Activated CD4-positive, alpha-beta T cell treated with anti-CD3 and anti-CD28 coated beads, Interleukin-2, Interleukin-4, amounts not matched to agents 100 ng/mL and 50 ng/mL, durations not matched to agents 16 hours and 8 hours (primary cell): ENCODE results near the gene ZPR1.
"Not testable (repeated sequence)": the region's sequence is repeated elsewhere in the genome, so short reads cannot be mapped to it uniquely, and the experiment has no call there.

Experiments used
- DNase-seq: peaks from one replicate; pipeline ENCODE4 v3.0.0-alpha.2; 2020; ENCODE audit warnings: low spot score

ZPR1 gene, protein sequence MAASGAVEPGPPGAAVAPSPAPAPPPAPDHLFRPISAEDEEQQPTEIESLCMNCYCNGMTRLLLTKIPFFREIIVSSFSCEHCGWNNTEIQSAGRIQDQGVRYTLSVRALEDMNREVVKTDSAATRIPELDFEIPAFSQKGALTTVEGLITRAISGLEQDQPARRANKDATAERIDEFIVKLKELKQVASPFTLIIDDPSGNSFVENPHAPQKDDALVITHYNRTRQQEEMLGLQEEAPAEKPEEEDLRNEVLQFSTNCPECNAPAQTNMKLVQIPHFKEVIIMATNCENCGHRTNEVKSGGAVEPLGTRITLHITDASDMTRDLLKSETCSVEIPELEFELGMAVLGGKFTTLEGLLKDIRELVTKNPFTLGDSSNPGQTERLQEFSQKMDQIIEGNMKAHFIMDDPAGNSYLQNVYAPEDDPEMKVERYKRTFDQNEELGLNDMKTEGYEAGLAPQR

DNA sequence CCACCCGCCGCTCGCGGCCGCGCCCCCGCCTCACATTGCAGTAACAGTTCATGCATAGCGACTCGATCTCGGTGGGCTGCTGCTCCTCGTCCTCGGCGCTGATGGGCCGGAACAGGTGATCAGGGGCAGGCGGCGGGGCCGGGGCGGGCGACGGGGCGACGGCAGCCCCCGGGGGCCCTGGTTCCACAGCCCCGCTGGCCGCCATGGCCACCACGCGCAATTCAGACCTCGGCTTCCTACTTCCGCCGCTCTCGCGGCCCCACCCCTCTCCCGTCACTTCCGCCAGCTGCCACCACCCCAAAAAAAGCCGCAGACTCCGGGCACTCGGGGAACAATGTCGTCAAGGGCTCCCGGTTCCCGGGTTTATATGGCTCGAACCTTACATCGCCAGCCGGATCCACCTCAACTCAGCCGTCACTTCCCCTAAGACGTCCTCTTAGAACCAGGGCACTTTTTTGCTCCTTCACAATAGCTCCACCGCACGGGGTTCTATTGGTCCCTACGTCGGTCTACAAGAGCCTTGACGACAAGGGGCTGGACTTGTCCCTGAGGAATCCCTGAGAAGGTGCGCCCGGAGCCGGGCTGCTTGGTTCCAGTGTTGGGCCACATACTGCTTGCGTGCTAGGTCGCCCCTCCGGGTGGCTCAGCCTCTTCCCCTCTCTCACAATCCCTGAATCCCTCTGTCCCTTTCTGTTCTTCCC lies at the start of gene ZPR1:
ZPR1 (minus strand) TSS at position 238 of the 701 bp plus-strand sequence; CDS start at position 205, 33 bp downstream.
- DNase-seq, result peak; percentile 81

DNA sequence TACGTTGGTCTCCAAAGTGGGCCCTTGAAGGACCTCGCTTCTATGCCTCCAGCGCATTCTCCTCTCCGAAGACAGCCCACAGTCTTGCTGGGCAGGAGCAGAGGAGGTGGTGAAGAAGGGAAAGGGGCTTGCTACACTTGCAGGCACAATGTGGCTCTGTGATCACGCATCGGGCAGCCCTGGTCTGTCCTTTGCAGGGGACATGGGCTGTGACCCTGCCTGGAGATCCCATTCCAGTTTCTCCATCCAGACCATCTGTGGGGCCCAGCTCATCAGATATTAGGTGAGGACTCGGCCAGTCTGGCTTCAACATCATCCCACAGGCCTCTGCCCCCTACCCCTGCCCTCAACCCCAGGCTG lies 48.8 kb upstream of the ZPR1 start:
- DNase-seq, result no peak

DNA sequence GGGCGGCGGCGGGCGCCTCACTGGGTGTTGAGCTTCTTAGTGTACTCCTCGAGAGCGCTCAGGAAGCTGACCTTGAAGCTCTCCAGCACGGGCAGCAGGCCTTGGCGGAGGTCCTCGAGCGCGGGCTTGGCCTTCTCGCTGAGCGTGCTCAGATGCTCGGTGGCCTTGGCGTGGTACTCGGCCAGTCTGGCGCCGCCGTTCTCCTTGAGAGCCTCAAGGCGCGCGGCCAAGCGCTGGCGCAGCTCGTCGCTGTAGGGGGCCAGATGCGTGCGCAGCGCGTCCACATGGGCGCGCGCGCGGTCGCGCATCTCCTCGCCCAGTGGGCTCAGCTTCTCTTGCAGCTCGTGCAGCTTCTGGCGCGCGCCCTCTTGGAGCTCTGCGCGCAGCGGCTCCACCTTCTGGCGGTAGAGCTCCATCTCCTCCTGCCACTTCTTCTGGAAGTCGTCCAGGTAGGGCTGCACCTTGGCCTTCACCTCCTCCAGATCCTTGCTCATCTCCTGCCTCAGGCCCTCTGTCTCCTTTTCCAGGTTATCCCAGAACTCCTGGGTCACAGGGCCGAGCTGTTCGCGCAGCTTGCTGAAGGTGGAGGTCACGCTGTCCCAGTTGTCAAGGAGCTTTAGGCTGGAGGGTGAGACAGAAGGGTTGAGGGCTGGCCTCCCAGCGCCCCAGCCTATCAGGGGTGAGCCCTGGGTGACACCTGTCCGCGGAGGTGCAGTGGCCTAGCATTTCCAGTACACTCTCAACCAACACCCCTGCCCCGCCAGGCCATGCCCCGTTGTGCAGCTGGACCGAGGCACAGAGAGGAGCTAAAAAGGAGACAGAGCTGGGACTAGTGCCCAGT lies 48.2 kb upstream of the ZPR1 start:
- peak; percentile 85 for DNase-seq

DNA sequence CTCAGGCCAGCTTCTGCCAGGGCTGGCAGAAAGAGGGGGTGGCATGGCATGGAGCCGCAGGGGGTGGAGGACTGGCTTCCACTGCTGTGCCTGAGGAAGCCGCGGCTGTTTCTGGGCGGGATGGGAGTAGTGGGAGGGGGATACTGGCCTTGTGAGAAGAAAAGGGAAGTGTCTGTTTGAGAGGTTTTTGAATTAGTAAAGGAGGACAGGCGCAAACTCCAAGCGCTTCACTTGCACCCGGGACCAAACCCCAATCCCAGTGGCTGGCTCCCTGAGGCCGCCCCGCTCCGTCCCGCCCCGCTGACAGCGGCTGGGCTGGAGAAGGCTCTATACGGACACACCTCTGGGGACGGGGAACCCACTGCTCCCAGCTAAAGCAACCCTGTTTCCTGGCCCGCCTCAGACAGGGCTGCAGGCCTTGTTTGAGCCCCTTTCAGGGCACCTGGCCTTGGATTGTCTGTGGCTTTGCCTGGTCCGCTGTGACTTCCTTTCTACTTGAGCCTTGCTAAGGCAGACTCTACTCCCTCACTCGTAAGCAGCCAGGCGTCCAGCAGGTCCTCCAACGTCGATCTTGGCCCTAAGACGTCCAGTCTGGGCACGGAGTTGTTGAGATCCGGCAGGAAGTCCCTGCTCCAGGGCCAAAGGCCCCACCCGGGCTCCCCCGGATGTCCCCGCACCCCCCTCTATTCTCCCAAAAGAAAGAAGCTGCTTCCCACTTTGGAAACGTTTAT lies 47.4 kb upstream of the ZPR1 start:
- no peak for DNase-seq

DNA sequence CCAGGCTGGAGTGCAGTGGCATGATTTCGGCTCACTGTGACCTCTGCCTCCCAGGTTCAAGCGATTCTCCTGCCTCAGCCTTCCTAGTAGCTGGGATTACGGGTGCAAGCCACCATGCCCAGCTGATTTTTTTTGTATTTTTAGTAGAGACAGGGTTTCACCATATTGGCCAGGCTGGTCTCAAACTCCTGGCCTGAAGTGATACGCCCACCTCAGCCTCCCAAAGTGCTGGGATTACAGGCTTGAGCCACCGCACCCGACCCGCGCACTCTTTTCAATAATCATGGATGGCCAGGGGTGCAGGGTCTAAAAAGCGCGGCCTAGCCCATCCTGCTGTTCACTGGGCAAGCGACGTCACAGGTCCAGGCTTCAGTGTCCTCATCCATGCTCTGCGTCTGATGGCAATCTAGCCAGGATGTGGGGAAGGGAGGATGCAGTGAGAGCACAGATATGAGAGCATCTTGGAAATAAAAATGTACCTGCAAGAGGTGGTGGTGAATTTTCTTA lies 46.8 kb upstream of the ZPR1 start:
- DNase-seq, result not testable (repeated sequence)

DNA sequence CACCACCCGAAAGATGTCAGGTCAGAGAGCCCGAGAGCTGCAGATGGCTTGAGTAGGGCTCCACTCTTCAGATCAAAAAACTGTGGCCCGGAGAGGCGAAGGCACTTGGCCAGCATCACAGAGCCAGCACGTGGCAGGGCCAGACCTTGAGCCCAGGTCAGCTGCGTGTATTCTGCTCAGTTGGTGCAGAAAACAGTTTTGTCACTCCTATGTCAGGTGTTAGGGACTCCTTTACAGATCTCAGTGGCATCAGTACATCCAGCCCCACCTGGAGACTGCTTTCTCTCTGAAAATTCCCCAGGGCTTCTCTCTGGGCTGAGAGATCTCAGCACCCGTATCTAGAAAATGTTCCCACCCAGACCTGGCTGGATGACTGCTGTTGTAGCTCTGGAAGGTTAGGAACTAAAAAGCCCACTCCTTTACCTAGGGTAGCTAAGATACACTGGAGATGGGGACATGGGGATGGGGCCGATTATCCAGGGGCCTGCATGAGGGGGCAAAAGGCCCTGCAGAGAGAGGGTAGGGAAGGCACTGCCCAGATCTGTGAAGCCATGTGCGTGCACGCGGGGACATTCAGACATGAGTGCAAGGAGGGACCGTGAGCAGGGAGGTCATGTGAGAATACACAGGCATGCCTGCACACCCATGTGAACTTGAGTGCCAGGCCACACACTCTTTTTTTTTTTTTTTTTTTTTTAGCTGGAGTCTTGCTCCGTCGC lies 46.2 kb upstream of the ZPR1 start:
- no peak for DNase-seq

DNA sequence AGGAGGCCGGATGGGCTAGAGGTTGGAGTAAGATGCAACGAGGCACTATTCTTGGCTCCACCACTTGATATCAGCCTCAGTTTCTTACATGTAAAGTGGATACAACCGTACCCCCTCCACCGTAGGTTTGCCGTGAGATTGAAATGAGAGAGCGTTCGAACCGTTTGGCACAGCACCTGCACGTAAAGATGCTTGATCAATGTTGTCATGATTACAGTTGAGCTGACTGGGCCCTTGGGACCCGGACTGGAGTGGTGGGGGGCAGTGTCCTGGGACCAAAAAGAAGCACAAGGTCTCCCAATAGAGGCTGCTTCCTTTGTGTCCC lies 45.6 kb upstream of the ZPR1 start:
- no peak for DNase-seq

DNA sequence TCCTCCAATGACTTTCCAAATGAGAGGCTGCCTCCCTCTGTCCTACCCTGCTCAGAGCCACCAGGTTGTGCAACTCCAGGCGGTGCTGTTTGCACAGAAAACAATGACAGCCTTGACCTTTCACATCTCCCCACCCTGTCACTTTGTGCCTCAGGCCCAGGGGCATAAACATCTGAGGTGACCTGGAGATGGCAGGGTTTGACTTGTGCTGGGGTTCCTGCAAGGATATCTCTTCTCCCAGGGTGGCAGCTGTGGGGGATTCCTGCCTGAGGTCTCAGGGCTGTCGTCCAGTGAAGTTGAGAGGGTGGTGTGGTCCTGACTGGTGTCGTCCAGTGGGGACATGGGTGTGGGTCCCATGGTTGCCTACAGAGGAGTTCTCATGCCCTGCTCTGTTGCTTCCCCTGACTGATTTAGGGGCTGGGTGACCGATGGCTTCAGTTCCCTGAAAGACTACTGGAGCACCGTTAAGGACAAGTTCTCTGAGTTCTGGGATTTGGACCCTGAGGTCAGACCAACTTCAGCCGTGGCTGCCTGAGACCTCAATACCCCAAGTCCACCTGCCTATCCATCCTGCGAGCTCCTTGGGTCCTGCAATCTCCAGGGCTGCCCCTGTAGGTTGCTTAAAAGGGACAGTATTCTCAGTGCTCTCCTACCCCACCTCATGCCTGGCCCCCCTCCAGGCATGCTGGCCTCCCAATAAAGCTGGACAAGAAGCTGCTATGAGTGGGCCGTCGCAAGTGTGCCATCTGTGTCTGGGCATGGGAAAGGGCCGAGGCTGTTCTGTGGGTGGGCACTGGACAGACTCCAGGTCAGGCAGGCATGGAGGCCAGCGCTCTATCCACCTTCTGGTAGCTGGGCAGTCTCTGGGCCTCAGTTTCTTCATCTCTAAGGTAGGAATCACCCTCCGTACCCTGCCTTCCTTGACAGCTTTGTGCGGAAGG lies 44.8 kb upstream of the ZPR1 start:
- no peak for DNase-seq

DNA sequence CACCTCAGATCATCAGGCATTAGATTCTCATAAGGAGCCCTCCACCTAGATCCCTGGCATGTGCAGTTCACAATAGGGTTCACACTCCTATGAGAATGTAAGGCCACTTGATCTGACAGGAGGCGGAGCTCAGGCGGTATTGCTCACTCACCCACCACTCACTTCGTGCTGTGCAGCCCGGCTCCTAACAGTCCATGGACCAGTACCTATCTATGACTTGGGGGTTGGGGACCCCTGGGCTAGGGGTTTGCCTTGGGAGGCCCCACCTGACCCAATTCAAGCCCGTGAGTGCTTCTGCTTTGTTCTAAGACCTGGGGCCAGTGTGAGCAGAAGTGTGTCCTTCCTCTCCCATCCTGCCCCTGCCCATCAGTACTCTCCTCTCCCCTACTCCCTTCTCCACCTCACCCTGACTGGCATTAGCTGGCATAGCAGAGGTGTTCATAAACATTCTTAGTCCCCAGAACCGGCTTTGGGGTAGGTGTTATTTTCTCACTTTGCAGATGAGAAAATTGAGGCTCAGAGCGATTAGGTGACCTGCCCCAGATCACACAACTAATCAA lies 44.0 kb upstream of the ZPR1 start:
- DNase-seq, result no peak

DNA sequence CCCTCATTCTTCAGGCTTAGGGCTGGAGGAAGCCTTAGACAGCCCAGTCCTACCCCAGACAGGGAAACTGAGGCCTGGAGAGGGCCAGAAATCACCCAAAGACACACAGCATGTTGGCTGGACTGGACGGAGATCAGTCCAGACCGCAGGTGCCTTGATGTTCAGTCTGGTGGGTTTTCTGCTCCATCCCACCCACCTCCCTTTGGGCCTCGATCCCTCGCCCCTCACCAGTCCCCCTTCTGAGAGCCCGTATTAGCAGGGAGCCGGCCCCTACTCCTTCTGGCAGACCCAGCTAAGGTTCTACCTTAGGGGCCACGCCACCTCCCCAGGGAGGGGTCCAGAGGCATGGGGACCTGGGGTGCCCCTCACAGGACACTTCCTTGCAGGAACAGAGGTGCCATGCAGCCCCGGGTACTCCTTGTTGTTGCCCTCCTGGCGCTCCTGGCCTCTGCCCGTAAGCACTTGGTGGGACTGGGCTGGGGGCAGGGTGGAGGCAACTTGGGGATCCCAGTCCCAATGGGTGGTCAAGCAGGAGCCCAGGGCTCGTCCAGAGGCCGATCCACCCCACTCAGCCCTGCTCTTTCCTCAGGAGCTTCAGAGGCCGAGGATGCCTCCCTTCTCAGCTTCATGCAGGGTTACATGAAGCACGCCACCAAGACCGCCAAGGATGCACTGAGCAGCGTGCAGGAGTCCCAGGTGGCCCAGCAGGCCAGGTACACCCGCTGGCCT lies 42.5 kb upstream of the ZPR1 start:
- no peak for DNase-seq

DNA sequence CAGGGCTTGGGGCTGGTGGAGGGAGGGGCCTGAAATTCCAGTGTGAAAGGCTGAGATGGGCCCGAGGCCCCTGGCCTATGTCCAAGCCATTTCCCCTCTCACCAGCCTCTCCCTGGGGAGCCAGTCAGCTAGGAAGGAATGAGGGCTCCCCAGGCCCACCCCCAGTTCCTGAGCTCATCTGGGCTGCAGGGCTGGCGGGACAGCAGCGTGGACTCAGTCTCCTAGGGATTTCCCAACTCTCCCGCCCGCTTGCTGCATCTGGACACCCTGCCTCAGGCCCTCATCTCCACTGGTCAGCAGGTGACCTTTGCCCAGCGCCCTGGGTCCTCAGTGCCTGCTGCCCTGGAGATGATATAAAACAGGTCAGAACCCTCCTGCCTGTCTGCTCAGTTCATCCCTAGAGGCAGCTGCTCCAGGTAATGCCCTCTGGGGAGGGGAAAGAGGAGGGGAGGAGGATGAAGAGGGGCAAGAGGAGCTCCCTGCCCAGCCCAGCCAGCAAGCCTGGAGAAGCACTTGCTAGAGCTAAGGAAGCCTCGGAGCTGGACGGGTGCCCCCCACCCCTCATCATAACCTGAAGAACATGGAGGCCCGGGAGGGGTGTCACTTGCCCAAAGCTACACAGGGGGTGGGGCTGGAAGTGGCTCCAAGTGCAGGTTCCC lies 41.8 kb upstream of the ZPR1 start, which contains the start of gene APOC3:
APOC3 (plus strand) TSS at position 383 of the 659 bp plus-strand sequence. CDS start 676 bp downstream, outside the sequence.
- no peak for DNase-seq

DNA sequence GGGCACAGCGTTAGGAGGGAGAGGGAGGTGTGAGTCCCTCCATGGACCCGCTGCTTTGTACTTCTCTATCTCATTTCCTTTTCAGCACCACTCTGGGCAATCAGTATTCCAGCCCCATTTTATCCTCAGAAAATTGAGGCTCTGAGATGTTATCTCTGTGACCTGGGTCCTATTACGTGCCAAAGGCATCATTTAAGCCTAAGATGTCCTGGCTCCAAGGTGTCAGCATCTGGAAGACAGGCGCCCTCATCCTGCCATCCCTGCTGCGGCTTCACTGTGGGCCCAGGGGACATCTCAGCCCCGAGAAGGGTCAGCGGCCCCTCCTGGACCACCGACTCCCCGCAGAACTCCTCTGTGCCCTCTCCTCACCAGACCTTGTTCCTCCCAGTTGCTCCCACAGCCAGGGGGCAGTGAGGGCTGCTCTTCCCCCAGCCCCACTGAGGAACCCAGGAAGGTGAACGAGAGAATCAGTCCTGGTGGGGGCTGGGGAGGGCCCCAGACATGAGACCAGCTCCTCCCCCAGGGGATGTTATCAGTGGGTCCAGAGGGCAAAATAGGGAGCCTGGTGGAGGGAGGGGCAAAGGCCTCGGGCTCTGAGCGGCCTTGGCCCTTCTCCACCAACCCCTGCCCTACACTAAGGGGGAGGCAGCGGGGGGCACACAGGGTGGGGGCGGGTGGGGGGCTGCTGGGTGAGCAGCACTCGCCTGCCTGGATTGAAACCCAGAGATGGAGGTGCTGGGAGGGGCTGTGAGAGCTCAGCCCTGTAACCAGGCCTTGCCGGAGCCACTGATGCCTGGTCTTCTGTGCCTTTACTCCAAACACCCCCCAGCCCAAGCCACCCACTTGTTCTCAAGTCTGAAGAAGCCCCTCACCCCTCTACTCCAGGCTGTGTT lies 41.1 kb upstream of the ZPR1 start:
- no peak for DNase-seq

DNA sequence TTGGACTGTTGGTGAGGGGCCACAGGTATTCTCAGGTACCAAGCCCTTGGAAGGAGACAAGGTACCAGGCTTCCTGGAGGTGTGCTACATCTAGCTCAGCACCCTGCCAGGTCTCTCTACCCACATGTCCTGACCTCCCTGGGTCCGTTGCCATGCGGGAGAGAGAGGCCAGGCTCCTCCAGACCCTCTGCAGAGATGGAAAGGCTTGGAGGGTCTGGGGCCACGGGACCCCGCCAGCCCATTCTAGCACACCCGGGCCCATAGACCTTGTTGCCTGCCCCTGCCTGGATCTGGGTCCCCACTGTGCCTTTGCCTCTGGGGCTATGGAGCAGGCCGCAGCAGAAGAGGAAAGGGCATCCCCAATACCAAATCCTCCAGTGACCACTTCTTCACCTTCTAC lies 39.6 kb upstream of the ZPR1 start:
- DNase-seq, result no peak

DNA sequence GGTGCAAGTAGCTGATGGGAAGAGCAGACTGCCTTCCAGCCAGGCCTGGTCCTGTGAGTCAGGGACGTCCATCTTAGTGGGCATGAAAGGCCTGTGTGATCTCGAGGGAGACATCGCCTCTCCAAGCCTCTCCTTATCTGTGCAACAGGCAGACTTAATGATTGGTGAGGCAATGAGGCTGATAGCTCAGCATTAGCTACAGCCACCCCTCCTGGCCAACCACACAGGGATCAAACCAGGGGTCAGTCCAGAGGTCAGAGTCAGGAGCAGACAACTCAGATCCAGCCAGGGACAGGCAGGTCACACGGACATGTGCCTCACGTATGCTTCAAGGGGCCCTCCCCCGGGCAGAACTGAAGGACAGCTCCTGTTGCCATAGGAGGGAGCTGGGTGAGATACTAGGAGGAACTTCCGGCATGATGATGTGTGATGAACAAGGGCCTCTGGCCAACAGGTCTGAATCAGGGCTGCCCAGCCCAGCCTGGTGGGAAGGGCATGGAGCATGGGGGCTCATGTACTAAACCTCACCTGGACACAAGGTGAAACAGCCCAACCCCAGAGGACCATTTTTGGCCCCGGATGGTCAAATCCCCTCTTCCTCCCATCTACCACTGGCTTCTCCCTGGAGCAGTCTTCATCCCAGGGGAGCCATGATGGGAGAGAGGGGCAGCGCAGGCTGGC lies 39.1 kb upstream of the ZPR1 start:
- DNase-seq, result no peak

DNA sequence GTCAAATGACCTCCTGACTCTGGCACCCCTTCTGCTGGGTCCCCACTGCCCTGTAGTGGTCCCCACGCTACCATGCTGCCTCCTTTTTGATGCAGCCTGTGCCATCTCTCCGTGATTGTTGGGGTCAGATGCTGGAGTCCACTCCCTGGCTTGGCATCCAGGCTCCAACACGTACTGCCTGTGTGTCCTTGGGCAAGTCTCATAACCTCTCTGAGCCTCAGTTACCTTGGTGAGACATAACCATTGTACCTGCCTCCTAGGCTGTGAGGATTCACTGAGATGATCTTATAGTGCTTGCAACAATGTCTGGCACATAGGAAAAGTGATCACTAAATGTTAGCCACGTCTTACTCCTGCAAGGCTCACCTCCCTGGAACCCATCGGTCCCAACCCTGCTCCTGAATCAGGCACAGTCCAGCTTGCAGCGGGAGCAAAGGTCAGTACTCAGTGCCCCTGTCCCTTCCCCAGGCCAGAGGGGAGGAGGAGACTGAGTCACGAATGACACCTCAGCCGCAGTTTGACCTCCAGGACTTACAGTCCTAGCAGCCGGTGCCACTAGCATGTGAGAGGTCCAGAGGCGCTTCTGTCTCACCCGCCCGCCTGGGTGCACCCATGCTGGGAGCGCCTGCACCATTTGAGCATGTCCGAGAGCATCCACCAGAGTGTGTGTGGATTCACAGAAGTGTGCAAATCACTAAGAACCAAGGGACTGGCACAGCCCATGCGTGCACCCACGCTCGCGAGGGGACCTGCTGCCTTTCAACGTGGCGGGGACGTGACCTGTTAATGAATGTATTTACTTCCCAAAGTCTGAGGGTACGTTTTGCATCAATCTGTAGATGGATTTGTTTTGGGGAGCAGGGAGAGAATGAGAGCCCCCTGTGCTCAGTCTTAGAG lies 38.3 kb upstream of the ZPR1 start:
- no peak for DNase-seq

DNA sequence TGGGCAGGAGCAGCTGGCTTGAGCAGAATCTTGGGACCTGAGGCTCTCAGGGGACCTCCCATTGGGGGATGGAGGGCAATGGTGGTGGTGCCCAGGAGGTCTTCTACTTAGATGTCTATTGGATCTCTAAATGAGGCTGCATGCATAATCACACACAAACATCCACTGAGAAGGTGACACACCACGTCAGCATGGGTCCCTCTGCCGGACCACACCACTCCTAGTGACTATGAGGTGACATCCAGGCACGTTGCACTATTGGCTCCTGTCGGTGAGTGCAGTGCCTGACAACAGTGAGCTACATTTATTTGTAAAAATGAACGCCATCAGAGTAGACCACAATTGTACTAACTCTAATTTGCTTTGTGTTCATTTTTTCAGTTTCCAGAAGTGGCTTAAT lies 37.6 kb upstream of the ZPR1 start:
- no peak for DNase-seq
